ENCODE results near the gene ABCB11.

The ABCB11 gene

GRCh38 chr2:168974428-168974827, 56.7 kb downstream of the ABCB11 start:
- DNase-seq (ENCODE audit: low read depth in 2 of 2), result no peak

DNA sequence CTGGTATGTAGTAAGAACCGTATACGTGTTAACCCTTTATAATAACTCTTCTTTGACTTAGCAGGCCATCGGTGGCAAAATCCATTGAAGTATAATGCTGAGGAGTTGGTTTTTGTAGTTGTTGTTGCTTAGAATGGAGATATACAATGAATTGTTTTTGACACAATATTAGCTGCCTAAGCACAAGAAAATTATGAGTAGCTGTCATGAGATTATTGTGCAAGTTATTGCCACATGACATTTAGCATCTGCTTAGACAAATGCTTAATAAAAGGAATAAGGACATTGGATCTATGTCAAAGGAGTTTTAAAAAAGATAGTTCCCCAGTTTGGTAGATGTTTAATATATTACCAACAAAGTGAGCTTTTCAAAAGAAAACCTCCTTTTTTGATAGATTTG, 59.9 kb downstream of the ABCB11 start:
- DNase-seq (ENCODE audit: low read depth in 2 of 2), result no peak

GRCh38 chr2:168970711-168971233, 60.4 kb downstream of the ABCB11 start:
- no peak for DNase-seq (ENCODE audit: low read depth in 2 of 2)

DNA sequence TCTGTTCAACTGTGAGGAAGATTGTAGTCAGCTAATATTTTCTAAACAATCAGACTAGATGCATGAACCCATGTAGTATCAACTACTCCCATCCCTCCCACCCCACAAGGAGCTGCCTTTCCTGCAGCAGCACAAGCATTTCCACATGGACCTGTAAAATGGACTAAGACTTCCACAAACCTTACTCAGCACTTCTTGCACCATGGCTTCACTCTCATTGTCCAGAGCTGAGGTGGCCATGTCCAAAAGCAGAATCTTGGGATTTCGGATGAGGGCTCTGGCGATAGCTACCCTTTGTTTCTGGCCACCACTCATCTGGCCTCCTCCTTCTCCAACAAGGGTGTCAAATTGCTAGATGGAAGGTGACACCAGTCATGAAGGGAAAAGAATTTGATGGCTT, 61.3 kb downstream of the ABCB11 start:
- DNase-seq (ENCODE audit: low read depth in 2 of 2), result no peak

- no peak for DNase-seq (ENCODE audit: low read depth in 2 of 2)
Observed at GRCh38 chr2:168968342-168968741, 62.8 kb downstream of the ABCB11 start.

GRCh38 chr2:168964251-168964807, 66.8 kb downstream of the ABCB11 start:
- no peak for DNase-seq (ENCODE audit: low read depth in 2 of 2)

DNA sequence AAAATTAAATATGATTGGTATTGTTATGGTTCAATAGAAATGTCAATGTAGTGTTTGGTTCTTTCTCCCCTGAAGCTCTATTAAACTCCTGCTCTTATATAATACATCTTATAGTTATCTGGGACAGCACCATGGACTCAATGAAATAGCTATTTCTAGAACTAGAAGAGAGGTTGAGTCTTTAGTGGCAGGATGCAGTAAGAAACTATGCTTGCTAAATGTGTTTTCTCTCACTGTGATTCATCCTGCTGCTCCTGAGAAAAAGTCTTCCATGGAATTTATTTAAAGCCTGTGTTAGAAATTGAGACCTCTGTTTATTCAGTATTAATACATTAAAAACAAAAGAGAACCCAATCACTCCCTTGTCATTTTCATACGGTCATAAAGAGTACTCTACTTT, 68.5 kb downstream of the ABCB11 start:
- no peak for DNase-seq (ENCODE audit: low read depth in 2 of 2)

- DNase-seq (ENCODE audit: low read depth in 2 of 2), result peak in 1 of 2 donors; percentile 32
Observed at GRCh38 chr2:168961450-168962229, 69.5 kb downstream of the ABCB11 start.

DNA sequence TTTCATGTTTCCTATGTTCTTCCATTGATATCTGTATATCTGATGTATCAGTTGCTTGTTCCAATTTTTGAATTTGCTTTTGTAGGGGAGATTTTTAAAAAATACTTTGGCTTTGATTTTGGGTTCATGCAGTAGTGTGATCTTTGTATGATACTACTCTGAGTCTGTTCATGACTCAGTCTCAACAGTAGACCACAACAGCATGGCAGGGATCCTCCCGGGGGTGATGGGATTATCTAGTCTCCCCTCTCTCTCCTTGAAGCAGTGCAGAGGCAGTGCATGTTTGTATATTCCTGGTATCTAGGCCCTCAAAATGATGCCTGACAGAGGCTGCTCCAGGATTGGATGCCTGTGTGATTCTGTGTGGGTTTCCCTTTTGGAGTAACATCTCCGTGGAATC, 74.7 kb downstream of the ABCB11 start:
- DNase-seq (ENCODE audit: low read depth in 2 of 2), result no peak

GRCh38 chr2:168955321-168955720, 75.8 kb downstream of the ABCB11 start:
- no peak for DNase-seq (ENCODE audit: low read depth in 2 of 2)

GRCh38 chr2:168954256-168954655, 76.9 kb downstream of the ABCB11 start:
- DNase-seq (ENCODE audit: low read depth in 2 of 2), result no peak

DNA sequence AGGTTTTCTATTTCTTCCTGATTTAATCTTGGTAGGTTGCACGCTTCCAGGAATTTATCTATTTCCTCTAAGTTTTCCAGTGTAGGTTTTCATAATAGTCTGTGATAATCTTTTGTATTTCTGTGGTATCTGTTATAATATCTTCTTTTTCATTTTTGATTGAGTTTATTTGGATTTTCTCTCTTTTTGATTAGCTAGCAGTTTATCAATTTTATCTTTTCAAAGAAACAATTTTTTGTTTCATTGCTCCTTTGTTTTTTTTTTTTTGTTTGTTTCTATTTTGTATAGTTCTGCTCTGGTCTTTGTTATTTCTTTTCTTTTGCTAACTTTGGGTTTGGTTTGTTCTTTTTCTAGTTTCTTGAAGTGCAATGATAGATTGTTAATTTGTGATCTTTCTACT, 78.7 kb downstream of the ABCB11 start:
- DNase-seq (ENCODE audit: low read depth in 2 of 2), result no peak

DNA sequence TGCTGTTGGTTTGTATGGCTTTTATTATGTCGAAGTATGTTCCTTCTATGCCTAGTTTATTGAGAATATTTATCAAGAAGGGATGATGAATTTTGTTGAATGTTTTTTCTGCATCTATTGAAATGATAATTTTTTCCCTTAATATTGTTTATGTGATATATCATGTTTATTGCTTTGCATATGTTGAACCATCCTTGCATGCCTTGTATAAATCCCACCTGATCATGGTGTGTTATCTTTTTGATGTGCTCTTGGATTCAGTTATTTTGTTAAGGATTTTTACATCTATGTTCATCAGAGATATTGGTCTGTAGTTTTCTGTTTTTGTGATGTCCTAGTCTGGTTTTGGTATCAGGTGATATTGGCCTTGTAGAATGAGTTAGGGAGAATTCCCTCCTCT, 79.3 kb downstream of the ABCB11 start:
- no peak for DNase-seq (ENCODE audit: low read depth in 2 of 2)

- DNase-seq (ENCODE audit: low read depth in 2 of 2), result no peak
Observed at GRCh38 chr2:168949324-168949723, 81.8 kb downstream of the ABCB11 start.

GRCh38 chr2:168948621-168949212, 82.4 kb downstream of the ABCB11 start:
- no peak for DNase-seq (ENCODE audit: low read depth in 2 of 2)

DNA sequence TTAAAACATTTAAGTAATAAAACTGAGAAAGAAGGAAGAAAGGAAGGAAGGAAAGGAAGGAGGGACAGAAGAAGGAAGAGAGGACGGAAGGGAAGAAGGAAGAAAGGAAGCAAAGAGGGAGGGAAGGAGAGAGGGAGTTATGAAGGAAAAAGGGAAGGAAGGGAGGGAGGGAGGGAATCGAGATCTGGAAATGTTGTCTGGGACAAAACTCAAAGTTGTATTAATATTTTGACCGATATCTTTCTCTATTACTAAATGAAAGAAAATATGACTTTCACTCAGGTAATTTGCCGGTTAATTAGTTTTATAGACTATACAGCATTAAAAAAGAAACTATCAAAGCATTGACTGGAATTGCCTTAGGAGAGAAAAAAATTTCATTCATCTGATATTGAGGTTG, 85.6 kb downstream of the ABCB11 start:
- no peak for DNase-seq (ENCODE audit: low read depth in 2 of 2)

- no peak for DNase-seq (ENCODE audit: low read depth in 2 of 2)
Observed at GRCh38 chr2:168944065-168944464, 87.1 kb downstream of the ABCB11 start.

DNA sequence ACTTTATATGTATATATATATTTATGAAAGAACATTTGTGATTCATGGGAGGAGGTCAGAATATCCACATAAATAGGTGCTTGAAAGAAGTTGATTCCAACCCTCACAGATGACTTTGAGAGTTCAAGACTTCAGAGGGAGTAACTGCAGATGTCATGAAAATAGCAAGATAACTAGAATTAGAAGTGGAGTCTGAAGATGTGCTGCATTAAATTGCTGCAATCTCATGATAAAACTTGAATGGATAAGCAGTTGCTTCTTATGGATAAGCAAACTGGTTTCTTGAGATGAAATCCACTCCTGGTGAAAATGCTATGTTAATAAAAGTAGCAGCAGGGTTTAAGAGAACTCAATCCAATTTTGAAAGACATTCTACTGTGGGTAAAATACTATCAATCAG, 89.8 kb downstream of the ABCB11 start:
- no peak for DNase-seq (ENCODE audit: low read depth in 2 of 2)

DNA sequence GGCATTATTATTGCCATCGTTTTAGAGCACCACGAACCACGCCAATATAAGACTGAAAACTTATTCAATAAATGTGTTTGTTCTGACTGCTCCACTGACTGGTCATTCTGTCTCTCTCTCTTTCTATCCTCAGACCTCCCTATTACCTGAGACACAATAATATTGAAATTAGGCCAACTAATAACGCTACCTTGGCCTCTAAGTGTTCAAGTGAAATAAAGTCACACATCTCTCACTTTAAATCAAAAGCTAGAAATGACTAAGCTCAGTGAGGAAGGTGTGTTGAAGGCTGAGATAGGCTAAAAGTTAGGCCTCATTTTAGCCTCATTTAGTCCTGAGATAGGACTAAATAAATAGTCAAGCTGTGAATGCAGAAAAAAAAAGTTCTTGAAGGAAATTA, 91.2 kb downstream of the ABCB11 start:
- DNase-seq (ENCODE audit: low read depth in 2 of 2), result no peak

- no peak for DNase-seq (ENCODE audit: low read depth in 2 of 2)
Observed at GRCh38 chr2:168939061-168939460, 92.1 kb downstream of the ABCB11 start.

- DNase-seq (ENCODE audit: low read depth in 2 of 2), result no peak
Observed at GRCh38 chr2:168935810-168936581, 95.1 kb downstream of the ABCB11 start.

DNA sequence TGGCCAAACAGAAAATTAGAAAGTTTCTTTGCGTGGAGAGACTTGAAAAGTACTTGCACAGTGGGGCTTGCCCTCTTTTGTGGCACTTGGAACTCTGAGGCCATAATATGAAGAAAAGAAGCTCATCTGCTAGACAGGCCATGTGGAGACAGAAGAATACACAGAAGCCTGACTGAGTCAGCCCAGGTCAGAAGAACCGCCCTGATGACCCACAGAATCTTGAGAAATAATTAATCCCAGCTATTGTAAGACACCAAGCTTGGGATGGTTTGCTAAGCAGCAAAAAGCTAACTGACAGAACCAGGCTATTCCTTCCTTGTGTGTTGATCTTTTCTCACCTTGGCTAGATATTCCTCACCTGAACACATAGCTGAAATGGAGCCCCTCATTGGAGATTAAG, 96.3 kb downstream of the ABCB11 start:
- no peak for DNase-seq (ENCODE audit: low read depth in 2 of 2)
